ENCODE data around the gene URB1.

- TF ChIP-seq, protein P1, sequence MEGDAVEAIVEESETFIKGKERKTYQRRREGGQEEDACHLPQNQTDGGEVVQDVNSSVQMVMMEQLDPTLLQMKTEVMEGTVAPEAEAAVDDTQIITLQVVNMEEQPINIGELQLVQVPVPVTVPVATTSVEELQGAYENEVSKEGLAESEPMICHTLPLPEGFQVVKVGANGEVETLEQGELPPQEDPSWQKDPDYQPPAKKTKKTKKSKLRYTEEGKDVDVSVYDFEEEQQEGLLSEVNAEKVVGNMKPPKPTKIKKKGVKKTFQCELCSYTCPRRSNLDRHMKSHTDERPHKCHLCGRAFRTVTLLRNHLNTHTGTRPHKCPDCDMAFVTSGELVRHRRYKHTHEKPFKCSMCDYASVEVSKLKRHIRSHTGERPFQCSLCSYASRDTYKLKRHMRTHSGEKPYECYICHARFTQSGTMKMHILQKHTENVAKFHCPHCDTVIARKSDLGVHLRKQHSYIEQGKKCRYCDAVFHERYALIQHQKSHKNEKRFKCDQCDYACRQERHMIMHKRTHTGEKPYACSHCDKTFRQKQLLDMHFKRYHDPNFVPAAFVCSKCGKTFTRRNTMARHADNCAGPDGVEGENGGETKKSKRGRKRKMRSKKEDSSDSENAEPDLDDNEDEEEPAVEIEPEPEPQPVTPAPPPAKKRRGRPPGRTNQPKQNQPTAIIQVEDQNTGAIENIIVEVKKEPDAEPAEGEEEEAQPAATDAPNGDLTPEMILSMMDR (IDR thresholded peaks at IDR 0.05), result no peak
- TF ChIP-seq POLR2A (IDR thresholded peaks at IDR 0.05), result no peak
Observed at GRCh38 chr21:32334980-32335531, 57.8 kb downstream of the URB1 start.
